GM23248 (cell line): ENCODE measurements around the gene GAB2. TPM values are rescaled to one million over a fixed set of nuclear protein-coding genes. Genes with fewer than 3 reads are reported as not detected.

ENCODE experiments used
- DNase-seq: peaks from one replicate; pipeline ENCODE4 v3.0.0-alpha.2; 2015
- H2AFZ ChIP-seq: fragments of 200-600 bp; sonication (generic); 2 replicates; pipeline ENCODE4 v1.6.1; 2016; ENCODE audit warnings: antibody characterized with exemption
- H3F3A ChIP-seq: fragments of 200-600 bp; sonication (generic); 2 replicates; pipeline ENCODE4 v1.6.1; 2016; ENCODE audit warnings: mild to moderate bottlenecking, antibody characterized with exemption, mixed run types; ENCODE audit not compliant: insufficient read depth
- H3K27ac ChIP-seq: fragments of 200-600 bp; sonication (generic); 2 replicates; pipeline ENCODE4 v1.5.1; 2016; ENCODE audit warnings: mild to moderate bottlenecking
- H3K27me3 ChIP-seq: fragments of 200-600 bp; sonication (generic); replicated peaks from 2 replicates; pipeline ENCODE4 v1.6.1; 2016; ENCODE audit warnings: mild to moderate bottlenecking; ENCODE audit not compliant: insufficient read depth
- H3K36me3 ChIP-seq: fragments of 200-600 bp; sonication (generic); 2 replicates; pipeline ENCODE4 v1.6.1; 2016; ENCODE audit warnings: low read depth, mild to moderate bottlenecking
- H3K4me1 ChIP-seq: fragments of 200-600 bp; sonication (generic); 2 replicates; pipeline ENCODE4 v1.6.1; 2016; ENCODE audit warnings: mild to moderate bottlenecking; ENCODE audit not compliant: insufficient read depth
- H3K4me2 ChIP-seq: fragments of 200-600 bp; sonication (generic); one replicate; pipeline ENCODE4 v1.6.1; 2016; ENCODE audit warnings: mild to moderate bottlenecking; ENCODE audit not compliant: unreplicated experiment
- H3K4me3 ChIP-seq: fragments of 200-600 bp; sonication (generic); 2 replicates; pipeline ENCODE4 v1.5.1; 2016; ENCODE audit warnings: mild to moderate bottlenecking
- H3K79me2 ChIP-seq: fragments of 200-600 bp; sonication (generic); 2 replicates; pipeline ENCODE4 v1.6.1; 2016; ENCODE audit warnings: mild to moderate bottlenecking; ENCODE audit not compliant: insufficient read depth
- H3K9ac ChIP-seq: fragments of 200-600 bp; sonication (generic); 2 replicates; pipeline ENCODE4 v1.6.1; 2016; ENCODE audit warnings: mild to moderate bottlenecking
- H3K9me2 ChIP-seq: fragments of 200-600 bp; sonication (generic); 2 replicates; pipeline ENCODE4 v1.6.1; 2016; ENCODE audit warnings: mixed run types, mild to moderate bottlenecking, moderate library complexity; ENCODE audit not compliant: insufficient read depth
- H3K9me3 ChIP-seq: fragments of 200-600 bp; sonication (generic); one replicate; pipeline ENCODE4 v1.6.1; 2017; ENCODE audit warnings: low read depth
- H4K20me1 ChIP-seq: fragments of 200-600 bp; sonication (generic); 2 replicates; pipeline ENCODE4 v1.6.0; 2016; ENCODE audit not compliant: insufficient read depth
- EZH2 ChIP-seq: fragments of 200-600 bp; sonication (generic); IDR thresholded peaks from 2 replicates; pipeline ENCODE4 v1.6.1; 2018; ENCODE audit warnings: antibody characterized with exemption, mild to moderate bottlenecking; ENCODE audit not compliant: insufficient read depth, poor library complexity, severe bottlenecking
- EZH2phosphoT487 ChIP-seq: fragments of 200-600 bp; sonication (generic); IDR thresholded peaks from 2 replicates; pipeline ENCODE4 v1.6.1; 2018; ENCODE audit warnings: antibody characterized with exemption, moderate library complexity, mild to moderate bottlenecking, low read depth; ENCODE audit not compliant: insufficient read depth
- WGBS, 2 experiments: methylation state at CpG; one replicate each; pipeline ENCODE4 v1.1.6; 2015 to 2017; ENCODE audit warnings: low lambda C conversion rate in 2 of 2, low coverage in 1 of 2; ENCODE audit errors: missing lambda C conversion rate in 2 of 2; 5-methylcytosine and 5-hydroxymethylcytosine counted together
- in situ Hi-C: fragments of 300-500 bp; cut with MboI; formaldehyde crosslinking; loops from 2 replicates; pipeline ENCODE4 v1.15.0; 2020
- polyA plus RNA-seq: library from polyadenylated mRNA; unstranded; fragments of >200 nt; fragmentation: Nextera tagmentation; extraction: Ambion mirVana; gene quantifications from 2 replicates; pipeline ENCODE4 v1.2.1, GENCODE V29; 2016
- total RNA-seq: library from RNA; depleted of rRNA; stranded (reverse); fragments of >200 nt; shearing (Covaris generic); gene quantifications from 2 replicates; pipeline ENCODE4 v1.2.3, GENCODE V29; 2014

Gene GAB2
- total and polyA plus RNA-seq, 2 experiments from 2014 or later: 1.8 to 12.2 TPM

DNA sequence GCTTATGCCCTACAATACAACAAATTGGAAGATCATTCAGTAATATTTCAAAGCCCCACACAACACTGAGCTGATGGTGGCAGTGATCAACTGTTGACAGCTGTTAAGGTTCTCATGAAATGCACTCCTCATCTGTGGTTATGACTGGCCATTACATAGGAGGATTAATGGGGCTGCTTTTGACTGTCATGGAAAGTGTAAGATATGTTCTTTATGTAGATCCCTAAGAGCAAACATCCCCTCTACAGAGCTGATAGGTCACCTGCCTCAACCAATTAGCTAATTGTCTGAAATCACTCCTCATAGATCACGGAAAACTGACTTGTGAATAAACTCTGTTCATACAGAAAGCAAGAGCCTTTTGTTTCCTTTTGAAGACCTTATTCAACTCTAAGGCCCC is 78.1 kb downstream of the GAB2 start:
- Histone ChIP-seq H3K9me3 (no peaks in the 10 kb centered on the region), H3K9ac (no peak overlapping the region), H3K36me3 (no peaks in the 10 kb centered on the region), H3K4me2 (no peak overlapping the region), H4K20me1 (no peaks in the 10 kb centered on the region), H3K79me2 (no peaks in the 10 kb centered on the region; the same call in none of the 2 replicates), H3F3A (0 out of 2 replicates have a peak, but pooled peaks cover 4% of the 10 kb centered on the region), H2AFZ (no peak overlapping the region), H3K27me3 (no peaks in the 10 kb centered on the region), H3K27ac (no peak overlapping the region), H3K4me1 (peaks cover 8% of the 10 kb centered on the region), H3K9me2 (no peaks in the 10 kb centered on the region), H3K4me3 (no peak overlapping the region)
- no peak for TF ChIP-seq EZH2
- no peak for TF ChIP-seq EZH2phosphoT487
- in situ Hi-C loops: no loop called here
- 92 to 100% methylated on average over 1 of the region's 1 CpG for WGBS, 2 experiments
- DNase-seq: no peak

DNA sequence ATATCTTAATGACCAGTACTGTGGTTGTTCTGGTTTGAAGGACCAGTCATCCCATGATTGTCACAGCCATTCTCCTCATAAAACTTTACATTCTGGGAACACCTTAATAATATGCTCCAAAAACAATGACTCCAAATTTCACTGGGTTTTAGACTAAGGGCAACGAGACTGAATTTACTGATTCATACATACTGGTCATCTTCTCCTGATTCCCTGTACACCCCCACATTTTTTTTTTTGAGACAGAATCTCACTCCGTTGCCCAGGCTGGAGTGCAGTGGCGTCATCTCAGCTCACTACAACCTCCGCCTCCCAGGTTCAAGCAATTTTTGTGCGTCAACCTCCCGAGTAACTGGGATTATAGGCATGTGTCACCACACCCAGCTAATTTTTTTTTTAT is 78.9 kb downstream of the GAB2 start:
- no peak overlapping the region for H3K27ac ChIP-seq
- H3K79me2 ChIP-seq: no peaks in the 10 kb centered on the region; the same call in none of the 2 replicates
- 87 to 93% methylated on average over 6 of the region's 6 CpGs for WGBS, 2 experiments
- no peak for TF ChIP-seq EZH2phosphoT487
- TF ChIP-seq EZH2: no peak
- DNase-seq: no peak
- no peaks in the 10 kb centered on the region for H3F3A ChIP-seq
- H3K4me2 ChIP-seq: no peak overlapping the region
- no peaks in the 10 kb centered on the region for H3K9me2 ChIP-seq
- H3K27me3 ChIP-seq: no peaks in the 10 kb centered on the region
- no peaks in the 10 kb centered on the region for H4K20me1 ChIP-seq
- peaks cover under 1% of the 10 kb centered on the region for H3K4me1 ChIP-seq
- no peak overlapping the region for H3K9ac ChIP-seq
- in situ Hi-C loops: no loop called here
- no peaks in the 10 kb centered on the region for H3K36me3 ChIP-seq
- no peak overlapping the region for H3K4me3 ChIP-seq
- no peak overlapping the region for H2AFZ ChIP-seq
- H3K9me3 ChIP-seq: no peaks in the 10 kb centered on the region

DNA sequence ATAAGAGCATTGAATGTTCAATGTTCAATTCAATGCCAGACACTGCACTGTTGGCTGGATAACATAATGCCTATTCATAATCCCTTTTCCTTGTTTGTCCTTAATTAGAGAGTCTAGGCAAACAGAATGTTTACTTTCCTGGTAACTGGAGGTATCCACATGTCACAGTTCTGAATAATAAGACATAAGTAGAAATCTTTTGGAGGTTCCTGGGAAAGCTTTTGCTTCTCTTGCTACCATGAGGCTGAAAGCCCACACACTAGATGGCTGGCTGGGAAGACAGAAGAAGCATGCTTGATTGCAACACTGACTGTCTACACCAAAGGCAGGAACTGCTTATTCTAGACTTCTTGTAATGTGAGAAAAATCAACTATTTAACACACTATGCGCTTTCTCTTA is 79.5 kb downstream of the GAB2 start:
- DNase-seq: no peak
- H3K4me1 ChIP-seq: no peaks in the 10 kb centered on the region
- no peaks in the 10 kb centered on the region for H3K27me3 ChIP-seq
- no peaks in the 10 kb centered on the region for H4K20me1 ChIP-seq
- no peak overlapping the region for H3K27ac ChIP-seq
- no peaks in the 10 kb centered on the region for H3K9me3 ChIP-seq
- no peaks in the 10 kb centered on the region; the same call in none of the 2 replicates for H3K79me2 ChIP-seq
- H3K4me3 ChIP-seq: no peak overlapping the region
- no peaks in the 10 kb centered on the region for H3K36me3 ChIP-seq
- H3F3A ChIP-seq: no peaks in the 10 kb centered on the region
- 90 to 98% methylated on average over 1 of the region's 1 CpG for WGBS, 2 experiments
- no peak for TF ChIP-seq EZH2
- no peak overlapping the region for H2AFZ ChIP-seq
- in situ Hi-C loops: no loop called here
- H3K9ac ChIP-seq: no peak overlapping the region
- H3K9me2 ChIP-seq: no peaks in the 10 kb centered on the region
- H3K4me2 ChIP-seq: no peak overlapping the region

DNA sequence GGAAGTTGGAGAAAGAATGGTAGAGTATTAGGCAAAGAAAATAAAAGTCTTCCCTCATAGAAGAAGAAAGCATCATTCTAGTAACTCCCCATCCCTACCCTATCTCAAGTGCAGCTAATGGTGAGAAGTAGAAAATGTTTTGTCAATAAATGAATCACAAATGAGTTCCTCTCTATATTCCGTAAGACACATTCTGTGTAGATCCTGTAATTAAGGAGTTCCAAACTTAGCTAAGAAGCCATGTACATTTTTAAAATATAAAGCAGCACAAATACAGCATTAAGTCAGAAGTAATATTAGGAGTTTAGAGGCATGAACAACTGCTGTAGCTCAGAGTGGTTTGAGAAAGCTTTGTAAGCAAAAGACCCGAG is 80.1 kb downstream of the GAB2 start:
- Histone ChIP-seq H3K79me2 (no peaks in the 10 kb centered on the region; the same call in none of the 2 replicates), H3K27me3 (no peaks in the 10 kb centered on the region), H4K20me1 (no peaks in the 10 kb centered on the region), H3K4me1 (0 out of 2 replicates have a peak, but pooled peaks cover 2% of the 10 kb centered on the region), H2AFZ (no peak overlapping the region), H3K9me3 (no peaks in the 10 kb centered on the region), H3K9ac (no peak overlapping the region), H3K27ac (no peak overlapping the region), H3K4me3 (no peak overlapping the region), H3K4me2 (no peak overlapping the region), H3K36me3 (no peaks in the 10 kb centered on the region), H3F3A (no peaks in the 10 kb centered on the region), H3K9me2 (no peaks in the 10 kb centered on the region)
- in situ Hi-C loops: no loop called here
- DNase-seq: no peak
- no peak for TF ChIP-seq EZH2
- TF ChIP-seq EZH2phosphoT487: no peak
- 52 to 54% methylated on average over 2 of the region's 2 CpGs for WGBS, 2 experiments
